Sigmoid colon (tissue), 7 donors: ENCODE measurements around the gene HABP2. TPM values are rescaled to one million over a fixed set of nuclear protein-coding genes. Genes with fewer than 3 reads are reported as not detected.

Source experiments
- DNase-seq: peaks from one replicate; pipeline ENCODE4 v3.0.0-alpha.2; 2019
- H3K27ac ChIP-seq, 4 donors: fragments of 200-600 bp; sonication (generic); one replicate each; pipeline ENCODE4 v1.5.1; 2016 to 2019; ENCODE audit warnings: mild to moderate bottlenecking in 1 of 4
- H3K27me3 ChIP-seq, 3 donors: fragments of 200-600 bp; sonication (generic); one replicate each; pipeline ENCODE4 v1.5.1; 2019; ENCODE audit warnings: mild to moderate bottlenecking in 1 of 3
- H3K36me3 ChIP-seq, 4 donors: fragments of 200-600 bp; sonication (generic); one replicate each; pipeline ENCODE4 v1.5.1; 2016 to 2019
- H3K4me1 ChIP-seq, 4 donors: fragments of 200-600 bp; sonication (generic); one replicate each; pipeline ENCODE4 v1.5.1; 2017 to 2019
- H3K4me3 ChIP-seq, 4 donors: fragments of 200-600 bp; sonication (generic); one replicate each; pipeline ENCODE4 v1.5.1; 2017 to 2019; ENCODE audit warnings: mild to moderate bottlenecking in 2 of 4, moderate library complexity in 1 of 4
- H3K9me3 ChIP-seq, 4 donors: fragments of 200-600 bp in 3 of 4; sonication (generic) in 3 of 4; one replicate each; pipeline versions ENCODE4 v1.5.1 to v1.6.1; 2013 to 2019
- CTCF ChIP-seq, 4 experiments: fragments of 450-650 bp in 3 of 4; fragments of 200-600 bp in 1 of 4; IDR thresholded peaks; one replicate each; pipeline ENCODE4 v1.5.1; 2016 to 2019; ENCODE audit warnings: antibody characterized with exemption in 4 of 4, mild to moderate bottlenecking in 3 of 4, moderate library complexity in 2 of 4
- EP300 ChIP-seq, 4 donors: sonication (generic); formaldehyde crosslinking; IDR thresholded peaks; one replicate each; pipeline ENCODE4 v1.6.1; 2017; ENCODE audit warnings: antibody characterized with exemption in 4 of 4
- POLR2A ChIP-seq, 2 donors: fragments of 450-650 bp; IDR thresholded peaks; one replicate each; pipeline ENCODE4 v1.6.1; 2016; ENCODE audit warnings: antibody characterized with exemption in 2 of 2, mild to moderate bottlenecking in 2 of 2, moderate library complexity in 2 of 2
- POLR2AphosphoS5 ChIP-seq, 4 donors: sonication (generic); formaldehyde crosslinking; IDR thresholded peaks; one replicate each; pipeline ENCODE4 v1.6.1; 2017; ENCODE audit warnings: antibody characterized with exemption in 4 of 4
- WGBS, 2 donors: extraction: QIAGEN DNeasy Blood & Tissue Kit; methylation state at CpG; one replicate each; pipeline ENCODE4 v1.1.7; 2013; 5-methylcytosine and 5-hydroxymethylcytosine counted together
- intact Hi-C: fragments of 100-400 bp; cut with DNase I; formaldehyde crosslinking; loops from one replicate; pipeline ENCODE4 v1.15.1; 2023
- polyA plus RNA-seq, 3 donors: library from polyadenylated mRNA; stranded (reverse); fragments of 200-250 nt; gene quantifications; one replicate each; pipeline ENCODE4 v1.2.3, GENCODE V29; 2013
- total RNA-seq, 4 donors: library from RNA; depleted of rRNA; stranded (reverse); fragments of >200 nt; gene quantifications; one replicate each; pipeline ENCODE4 v1.1.0, GENCODE V29; 2016
- donor health status: healthy with polysubstance abuse.
- donor health status: Bipolar disorder and iron deficiency.
- donor health status: healthy.

The HABP2 gene
- total and polyA plus RNA-seq, 7 donors: not detected

- 81% methylated on average over 6 of the region's 6 CpGs for WGBS, 2 donors
Observed at GRCh38 chr10:113533801-113534200, 19.1 kb upstream of the HABP2 start.

GRCh38 chr10:113534423-113534822 lies 18.4 kb upstream of the HABP2 start:
- H3K27me3 ChIP-seq: no peaks in the 10 kb centered on the region
- H3K4me3 ChIP-seq: no peak overlapping the region
- no peak overlapping the region for H3K27ac ChIP-seq
- H3K9me3 ChIP-seq: no peaks in the 10 kb centered on the region
- WGBS, 2 donors: 76 to 84% methylated on average over 4 of the region's 4 CpGs
- H3K4me1 ChIP-seq: no peaks in the 10 kb centered on the region
- H3K36me3 ChIP-seq: no peaks in the 10 kb centered on the region
- intact Hi-C loops: no loop called here
- TF ChIP-seq POLR2AphosphoS5 (IDR thresholded peaks at IDR 0.05) (no peak), CTCF (IDR thresholded peaks at IDR 0.05) (no peak), POLR2A (IDR thresholded peaks at IDR 0.05) (no peak), EP300 (IDR thresholded peaks at IDR 0.05) (no peak)
- DNase-seq: no peak

More at GRCh38 chr10:113533801-113534200, 19.1 kb upstream of the HABP2 start:
- H3K9me3 ChIP-seq: no peaks in the 10 kb centered on the region
- intact Hi-C loops: no loop called here
- TF ChIP-seq EP300 (IDR thresholded peaks at IDR 0.05) (no peak), POLR2AphosphoS5 (IDR thresholded peaks at IDR 0.05) (no peak)
- H3K27ac ChIP-seq: no peak overlapping the region
- H3K4me3 ChIP-seq: no peak overlapping the region
- H3K27me3 ChIP-seq: no peaks in the 10 kb centered on the region
- no peaks in the 10 kb centered on the region for H3K4me1 ChIP-seq
- no peak for DNase-seq
- H3K36me3 ChIP-seq: no peaks in the 10 kb centered on the region

- H3K27ac ChIP-seq: no peak overlapping the region
- no peak for DNase-seq
- H3K27me3 ChIP-seq: no peaks in the 10 kb centered on the region
- H3K36me3 ChIP-seq: no peaks in the 10 kb centered on the region
- intact Hi-C loops: no loop called here
- TF ChIP-seq CTCF (IDR thresholded peaks at IDR 0.05) (no peak), EP300 (IDR thresholded peaks at IDR 0.05) (no peak), POLR2AphosphoS5 (IDR thresholded peaks at IDR 0.05) (no peak), POLR2A (IDR thresholded peaks at IDR 0.05) (no peak)
- H3K4me3 ChIP-seq: no peak overlapping the region
- H3K9me3 ChIP-seq: no peaks in the 10 kb centered on the region
- 77 to 88% methylated on average over 3 of the region's 3 CpGs for WGBS, 2 donors
- H3K4me1 ChIP-seq: no peaks in the 10 kb centered on the region
Observed at GRCh38 chr10:113537672-113538071, 15.2 kb upstream of the HABP2 start.

- WGBS, 2 donors: 84 to 87% methylated on average over 1 of the region's 1 CpG
- Histone ChIP-seq H3K9me3 (no peaks in the 10 kb centered on the region), H3K27ac (no peak overlapping the region), H3K4me1 (no peaks in the 10 kb centered on the region), H3K4me3 (no peak overlapping the region), H3K27me3 (no peaks in the 10 kb centered on the region), H3K36me3 (no peaks in the 10 kb centered on the region)
- intact Hi-C loops: no loop called here
- DNase-seq: no peak
- TF ChIP-seq POLR2A (IDR thresholded peaks at IDR 0.05) (no peak), POLR2AphosphoS5 (IDR thresholded peaks at IDR 0.05) (no peak), CTCF (IDR thresholded peaks at IDR 0.05) (no peak), EP300 (IDR thresholded peaks at IDR 0.05) (no peak)
Observed at GRCh38 chr10:113538151-113538550, 14.7 kb upstream of the HABP2 start.

GRCh38 chr10:113539789-113540188 lies 13.1 kb upstream of the HABP2 start:
- DNase-seq: no peak
- TF ChIP-seq POLR2AphosphoS5 (IDR thresholded peaks at IDR 0.05): no peak
- TF ChIP-seq CTCF (IDR thresholded peaks at IDR 0.05): no peak
- no peak for TF ChIP-seq POLR2A (IDR thresholded peaks at IDR 0.05)
- no peak for TF ChIP-seq EP300 (IDR thresholded peaks at IDR 0.05)
- Histone ChIP-seq H3K27me3 (no peaks in the 10 kb centered on the region), H3K4me1 (no peaks in the 10 kb centered on the region), H3K36me3 (no peaks in the 10 kb centered on the region), H3K27ac (no peak overlapping the region), H3K4me3 (no peak overlapping the region), H3K9me3 (no peaks in the 10 kb centered on the region)
- intact Hi-C loops: no loop called here
- WGBS, 2 donors: 76 to 82% methylated on average over 7 of the region's 7 CpGs
